Measurements from ENCODE around the gene MPHOSPH8. TPM values are rescaled to one million over a fixed set of nuclear protein-coding genes. Genes with fewer than 3 reads are reported as not detected.
A peak's percentile ranks its signal among the peaks of the same experiment; 100 is the strongest.
"Not testable (repeated sequence)": the region's sequence is repeated elsewhere in the genome, so short reads cannot be mapped to it uniquely, and the experiment has no call there.

Gene MPHOSPH8
- polyA plus RNA-seq, 4 donors, result 50.3 to 69.2 (median 61.1) TPM

- no peak for DNase-seq (ENCODE audit: low read depth in 4 of 4, low spot score in 3 of 4)
These were observed 11.3 kb upstream of the MPHOSPH8 start for GRCh38 chr13:19622193-19622592.

GRCh38 chr13:19624265-19624664 is 9.2 kb upstream of the MPHOSPH8 start:
- no peak for DNase-seq (ENCODE audit: low read depth in 4 of 4, low spot score in 3 of 4)

- DNase-seq (ENCODE audit: low read depth in 4 of 4, low spot score in 3 of 4), result peak in 1 of 4 donors; percentile 12
These were observed 462 bp upstream of the MPHOSPH8 start for GRCh38 chr13:19632915-19633478.

- peak in 2 of 4 donors; percentile 36 to 37 for DNase-seq (ENCODE audit: low read depth in 4 of 4, low spot score in 3 of 4)
These were observed 839 bp downstream of the MPHOSPH8 start for GRCh38 chr13:19634256-19634740.

- DNase-seq (ENCODE audit: low read depth in 4 of 4, low spot score in 3 of 4), result not testable (repeated sequence)
These were observed 2.5 kb downstream of the MPHOSPH8 start for GRCh38 chr13:19635926-19636325.

- no peak for DNase-seq (ENCODE audit: low read depth in 4 of 4, low spot score in 3 of 4)
These were observed 10.2 kb downstream of the MPHOSPH8 start for GRCh38 chr13:19643652-19644051.

GRCh38 chr13:19645000-19645399 is 11.5 kb downstream of the MPHOSPH8 start:
- no peak for DNase-seq (ENCODE audit: low read depth in 4 of 4, low spot score in 3 of 4)

GRCh38 chr13:19646063-19646462 is 12.6 kb downstream of the MPHOSPH8 start:
- no peak for DNase-seq (ENCODE audit: low read depth in 4 of 4, low spot score in 3 of 4)

- DNase-seq (ENCODE audit: low read depth in 4 of 4, low spot score in 3 of 4), result no peak
These were observed 17.3 kb downstream of the MPHOSPH8 start for GRCh38 chr13:19650742-19651141.

- no peak for DNase-seq (ENCODE audit: low read depth in 4 of 4, low spot score in 3 of 4)
These were observed 24.6 kb downstream of the MPHOSPH8 start for GRCh38 chr13:19657872-19658591.

GRCh38 chr13:19658831-19659230 is 25.4 kb downstream of the MPHOSPH8 start:
- DNase-seq (ENCODE audit: low read depth in 4 of 4, low spot score in 3 of 4), result no peak

GRCh38 chr13:19661126-19661525 is 27.7 kb downstream of the MPHOSPH8 start:
- no peak for DNase-seq (ENCODE audit: low read depth in 4 of 4, low spot score in 3 of 4)

- DNase-seq (ENCODE audit: low read depth in 4 of 4, low spot score in 3 of 4), result no peak
These were observed 28.1 kb downstream of the MPHOSPH8 start for GRCh38 chr13:19661561-19661960.

GRCh38 chr13:19663416-19663979 is 30.0 kb downstream of the MPHOSPH8 start:
- DNase-seq (ENCODE audit: low read depth in 4 of 4, low spot score in 3 of 4), result no peak

GRCh38 chr13:19664481-19665230 is 31.2 kb downstream of the MPHOSPH8 start:
- DNase-seq (ENCODE audit: low read depth in 4 of 4, low spot score in 3 of 4), result no peak

GRCh38 chr13:19665427-19665859 is 32.0 kb downstream of the MPHOSPH8 start:
- DNase-seq (ENCODE audit: low read depth in 4 of 4, low spot score in 3 of 4), result no peak

- DNase-seq (ENCODE audit: low read depth in 4 of 4, low spot score in 3 of 4), result no peak
These were observed 35.3 kb downstream of the MPHOSPH8 start for GRCh38 chr13:19668778-19669177.

- no peak for DNase-seq (ENCODE audit: low read depth in 4 of 4, low spot score in 3 of 4)
These were observed 36.7 kb downstream of the MPHOSPH8 start for GRCh38 chr13:19670147-19670546.

- DNase-seq (ENCODE audit: low read depth in 4 of 4, low spot score in 3 of 4), result no peak
These were observed 39.5 kb downstream of the MPHOSPH8 start for GRCh38 chr13:19672990-19673389.

GRCh38 chr13:19673473-19674430 is 40.3 kb downstream of the MPHOSPH8 start:
- DNase-seq (ENCODE audit: low read depth in 4 of 4, low spot score in 3 of 4), result no peak

All from right renal pelvis (tissue), 4 donors.